ENCODE data around the gene PDE11A. TPM values are rescaled to one million over a fixed set of nuclear protein-coding genes. Genes with fewer than 3 reads are reported as not detected.

PDE11A gene
- total and polyA plus RNA-seq, 10 donors = 0.02 to 1.2 (median 0.22) TPM; not detected in 3

DNA sequence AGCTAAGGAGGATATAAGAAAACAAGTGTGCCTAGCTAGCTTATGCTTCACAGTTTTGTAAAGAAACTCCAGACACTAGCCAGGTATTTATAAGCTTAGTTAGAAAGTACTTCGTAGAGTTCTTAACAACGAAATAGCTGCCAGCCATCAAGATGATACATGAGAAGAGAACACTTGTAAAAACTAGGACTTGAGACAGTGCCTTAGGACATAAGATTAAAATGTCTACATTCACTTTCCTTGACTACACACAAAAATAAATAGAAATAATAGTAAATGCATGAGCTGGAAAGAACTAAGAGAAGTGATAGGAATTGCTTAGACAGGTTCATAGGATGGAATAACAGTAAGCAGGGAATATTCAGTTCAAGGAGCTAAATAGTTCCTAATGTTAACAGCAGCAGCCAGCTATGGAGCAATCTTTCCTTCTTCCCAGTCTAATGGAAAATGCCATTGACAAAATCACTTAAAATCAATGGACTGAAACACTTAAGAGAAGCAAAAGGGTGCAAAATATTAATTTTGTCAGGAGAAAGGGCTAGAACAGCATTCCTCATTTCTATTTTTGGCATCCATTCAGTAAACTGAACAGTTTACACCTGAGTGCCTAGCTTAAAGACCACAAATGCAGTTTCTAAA is 186.6 kb downstream of the PDE11A start:
- H3K4me1 ChIP-seq = no peaks in the 10 kb centered on the region
- peaks cover 0 to 3% (median 0%) of the 10 kb centered on the region in 8 donors for H3K9me3 ChIP-seq
- intact Hi-C loops (cut with DNase I; ENCODE audit: low total_unique reads) = no loop called here
- TF ChIP-seq, protein P1, sequence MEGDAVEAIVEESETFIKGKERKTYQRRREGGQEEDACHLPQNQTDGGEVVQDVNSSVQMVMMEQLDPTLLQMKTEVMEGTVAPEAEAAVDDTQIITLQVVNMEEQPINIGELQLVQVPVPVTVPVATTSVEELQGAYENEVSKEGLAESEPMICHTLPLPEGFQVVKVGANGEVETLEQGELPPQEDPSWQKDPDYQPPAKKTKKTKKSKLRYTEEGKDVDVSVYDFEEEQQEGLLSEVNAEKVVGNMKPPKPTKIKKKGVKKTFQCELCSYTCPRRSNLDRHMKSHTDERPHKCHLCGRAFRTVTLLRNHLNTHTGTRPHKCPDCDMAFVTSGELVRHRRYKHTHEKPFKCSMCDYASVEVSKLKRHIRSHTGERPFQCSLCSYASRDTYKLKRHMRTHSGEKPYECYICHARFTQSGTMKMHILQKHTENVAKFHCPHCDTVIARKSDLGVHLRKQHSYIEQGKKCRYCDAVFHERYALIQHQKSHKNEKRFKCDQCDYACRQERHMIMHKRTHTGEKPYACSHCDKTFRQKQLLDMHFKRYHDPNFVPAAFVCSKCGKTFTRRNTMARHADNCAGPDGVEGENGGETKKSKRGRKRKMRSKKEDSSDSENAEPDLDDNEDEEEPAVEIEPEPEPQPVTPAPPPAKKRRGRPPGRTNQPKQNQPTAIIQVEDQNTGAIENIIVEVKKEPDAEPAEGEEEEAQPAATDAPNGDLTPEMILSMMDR (IDR thresholded peaks at IDR 0.05 in 8 of 11, conservative IDR thresholded peaks at IDR 0.05 in 3 of 11) = no peak
- no peak for TF ChIP-seq POLR2A (IDR thresholded peaks at IDR 0.05)
- TF ChIP-seq POLR2AphosphoS5 (IDR thresholded peaks at IDR 0.05) = no peak
- no peaks in the 10 kb centered on the region for H3K36me3 ChIP-seq
- no peak overlapping the region for H3K27ac ChIP-seq
- 76 to 83% (median 80%) methylated on average over 2 of the region's 2 CpGs for WGBS, 5 donors
- no peaks in the 10 kb centered on the region for H3K27me3 ChIP-seq (replicated peaks in 1 of 7)
- DNase-seq = no peak
- H3K4me3 ChIP-seq = no peak overlapping the region

DNA sequence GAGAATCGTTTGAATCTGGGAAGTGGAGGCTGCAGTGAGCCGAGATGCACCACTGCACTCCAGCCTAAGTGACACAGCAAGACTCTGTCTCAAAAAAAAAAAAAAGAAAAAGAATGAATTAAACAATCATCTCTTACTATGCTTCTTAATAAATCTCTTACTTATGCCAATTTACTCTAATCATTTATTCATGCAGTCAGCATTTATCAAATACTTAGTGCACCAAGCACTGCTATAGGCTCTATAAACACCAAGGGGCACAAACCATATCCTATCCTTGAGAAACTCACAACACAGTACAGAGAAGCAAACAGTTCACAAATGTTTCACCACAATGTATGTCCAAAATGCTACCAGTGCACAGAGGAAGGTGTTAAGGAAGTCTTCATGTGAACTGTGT is 189.4 kb downstream of the PDE11A start:
- H3K9me3 ChIP-seq = peaks cover 0 to 6% (median 0%) of the 10 kb centered on the region in 8 donors
- peaks cover 0 to 4% (median 0%) of the 10 kb centered on the region in 7 donors for H3K27me3 ChIP-seq (replicated peaks in 1 of 7)
- TF ChIP-seq POLR2A (IDR thresholded peaks at IDR 0.05) = no peak
- TF ChIP-seq POLR2AphosphoS5 (IDR thresholded peaks at IDR 0.05) = no peak
- TF ChIP-seq, protein P1 (IDR thresholded peaks at IDR 0.05 in 8 of 11, conservative IDR thresholded peaks at IDR 0.05 in 3 of 11) = no peak
- H3K4me3 ChIP-seq = no peak overlapping the region
- no peaks in the 10 kb centered on the region for H3K36me3 ChIP-seq
- DNase-seq = no peak
- intact Hi-C loops (cut with DNase I; ENCODE audit: low total_unique reads) = no loop called here
- 78 to 88% (median 83%) methylated on average over 2 of the region's 2 CpGs for WGBS, 5 donors
- H3K27ac ChIP-seq = no peak overlapping the region
- H3K4me1 ChIP-seq = no peaks in the 10 kb centered on the region

DNA sequence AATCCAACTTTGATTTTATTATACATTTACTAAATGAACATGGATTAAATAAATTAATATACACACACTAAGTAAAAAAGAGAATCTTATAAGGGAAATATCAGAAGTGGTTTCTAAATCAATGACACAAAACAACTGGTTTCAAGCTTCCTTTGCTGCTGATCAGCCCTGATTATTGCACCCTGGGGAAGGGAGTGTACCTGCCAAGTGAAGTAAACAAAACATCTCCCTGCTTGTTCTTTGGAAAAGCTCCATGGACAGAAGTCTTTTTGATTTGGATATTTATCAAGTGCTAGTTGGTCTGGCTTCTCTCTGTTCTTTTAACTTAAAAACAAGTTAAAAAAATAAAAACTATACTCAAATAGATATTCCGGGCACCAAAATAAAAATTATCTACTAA is 190.1 kb downstream of the PDE11A start:
- H3K9me3 ChIP-seq = peaks cover 0 to 6% (median 0%) of the 10 kb centered on the region in 8 donors
- no peak for DNase-seq
- peaks cover 0 to 4% (median 0%) of the 10 kb centered on the region in 7 donors for H3K27me3 ChIP-seq (replicated peaks in 1 of 7)
- TF ChIP-seq POLR2AphosphoS5 (IDR thresholded peaks at IDR 0.05) = no peak
- TF ChIP-seq POLR2A (IDR thresholded peaks at IDR 0.05) = no peak
- TF ChIP-seq, protein P1 (IDR thresholded peaks at IDR 0.05 in 8 of 11, conservative IDR thresholded peaks at IDR 0.05 in 3 of 11) = no peak
- H3K27ac ChIP-seq = no peak overlapping the region
- no peaks in the 10 kb centered on the region for H3K4me1 ChIP-seq
- WGBS, 5 donors = 89 to 96% (median 91%) methylated on average over 1 of the region's 1 CpG
- no peak overlapping the region for H3K4me3 ChIP-seq
- intact Hi-C loops (cut with DNase I; ENCODE audit: low total_unique reads) = no loop called here
- no peaks in the 10 kb centered on the region for H3K36me3 ChIP-seq

DNA sequence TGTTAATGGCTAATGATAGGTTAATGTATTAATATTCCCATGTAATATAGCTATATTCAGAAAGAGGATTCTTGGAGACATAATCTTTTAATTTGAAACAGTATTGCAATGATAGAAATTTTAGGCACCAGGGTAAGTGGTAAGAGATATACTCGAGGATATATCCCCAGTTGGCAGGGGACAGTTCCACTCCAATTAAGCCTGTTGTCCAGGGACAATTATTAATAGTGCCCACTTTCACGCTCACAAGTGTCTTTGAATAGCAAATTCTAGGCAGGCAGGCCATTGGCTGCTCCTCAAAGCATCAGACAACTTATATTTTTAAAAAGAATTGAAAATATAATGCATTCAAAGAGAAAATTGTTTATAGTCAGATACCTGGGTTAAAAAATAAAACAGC is 190.7 kb downstream of the PDE11A start:
- no peak for TF ChIP-seq POLR2AphosphoS5 (IDR thresholded peaks at IDR 0.05)
- no peak for TF ChIP-seq POLR2A (IDR thresholded peaks at IDR 0.05)
- TF ChIP-seq, protein P1 (IDR thresholded peaks at IDR 0.05 in 8 of 11, conservative IDR thresholded peaks at IDR 0.05 in 3 of 11) = no peak
- H3K36me3 ChIP-seq = no peaks in the 10 kb centered on the region
- DNase-seq = no peak
- no peak overlapping the region for H3K4me3 ChIP-seq
- intact Hi-C loops (cut with DNase I; ENCODE audit: low total_unique reads) = no loop called here
- peaks cover 0 to 4% (median 0%) of the 10 kb centered on the region in 7 donors for H3K27me3 ChIP-seq (replicated peaks in 1 of 7)
- no peaks in the 10 kb centered on the region for H3K4me1 ChIP-seq
- WGBS, 5 donors = 71 to 90% (median 77%) methylated on average over 2 of the region's 2 CpGs
- H3K27ac ChIP-seq = no peak overlapping the region
- peaks cover 0 to 6% (median 0%) of the 10 kb centered on the region in 8 donors for H3K9me3 ChIP-seq
